ENCODE measurements around the gene RCAN3.
A peak's percentile ranks its signal among the peaks of the same experiment; 100 is the strongest.

The RCAN3 gene

DNA sequence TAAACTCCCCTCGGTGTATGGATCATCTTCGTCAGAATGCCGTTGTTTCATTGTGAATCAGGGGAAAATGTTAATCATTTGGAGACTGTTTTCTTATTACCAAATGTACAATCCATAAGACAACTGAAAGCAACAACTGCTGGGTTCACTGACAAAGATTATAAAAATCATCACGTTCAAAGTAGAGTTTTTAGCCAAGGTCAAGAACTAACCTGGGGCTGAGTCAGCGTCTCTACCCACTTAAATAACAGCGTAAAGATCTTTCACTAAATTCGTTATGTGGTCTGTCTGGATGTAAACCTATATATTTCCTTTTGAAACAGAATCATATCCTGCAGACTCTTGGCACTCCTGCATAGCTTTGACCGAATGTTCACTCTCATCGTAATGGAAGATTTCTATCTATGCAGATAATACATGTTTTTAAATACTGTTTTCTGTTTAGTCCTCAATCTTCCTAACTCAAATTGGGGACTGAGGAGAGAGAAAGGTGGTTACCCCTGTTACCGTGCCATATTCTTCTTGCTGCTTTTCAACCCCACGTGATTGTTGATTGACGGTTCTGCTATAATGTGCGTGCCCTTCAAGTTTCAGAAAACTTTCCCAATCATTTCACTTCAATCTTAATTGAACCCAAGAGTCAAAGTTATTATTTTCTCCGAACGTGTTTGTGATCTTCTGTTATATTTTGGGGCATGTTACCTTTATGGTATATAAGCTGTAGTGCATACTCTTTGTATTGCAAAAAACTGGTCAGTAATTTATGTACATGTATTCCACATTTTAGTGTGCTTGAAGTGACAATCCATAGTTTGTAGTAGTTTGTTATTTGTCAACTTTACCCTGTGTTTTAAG, 37.6 kb downstream of the RCAN3 start:
- Histone ChIP-seq H3K9me3 (no peaks in the 10 kb centered on the region), H3K4me3 (no peak overlapping the region), H3K4me1 (peaks cover 0 to 4% (median 0%) of the 10 kb centered on the region in 4 donors), H3K36me3 (peaks cover 0 to 5% (median 0%) of the 10 kb centered on the region in 3 donors), H3K27ac (no peak overlapping the region), H3K27me3 (peaks cover 0 to 18% of the 10 kb centered on the region in 2 donors)
- DNase-seq, result no peak
- intact Hi-C loops (cut with DNase I; ENCODE audit: low total_unique reads), result no loop called here
- TF ChIP-seq, protein P1, sequence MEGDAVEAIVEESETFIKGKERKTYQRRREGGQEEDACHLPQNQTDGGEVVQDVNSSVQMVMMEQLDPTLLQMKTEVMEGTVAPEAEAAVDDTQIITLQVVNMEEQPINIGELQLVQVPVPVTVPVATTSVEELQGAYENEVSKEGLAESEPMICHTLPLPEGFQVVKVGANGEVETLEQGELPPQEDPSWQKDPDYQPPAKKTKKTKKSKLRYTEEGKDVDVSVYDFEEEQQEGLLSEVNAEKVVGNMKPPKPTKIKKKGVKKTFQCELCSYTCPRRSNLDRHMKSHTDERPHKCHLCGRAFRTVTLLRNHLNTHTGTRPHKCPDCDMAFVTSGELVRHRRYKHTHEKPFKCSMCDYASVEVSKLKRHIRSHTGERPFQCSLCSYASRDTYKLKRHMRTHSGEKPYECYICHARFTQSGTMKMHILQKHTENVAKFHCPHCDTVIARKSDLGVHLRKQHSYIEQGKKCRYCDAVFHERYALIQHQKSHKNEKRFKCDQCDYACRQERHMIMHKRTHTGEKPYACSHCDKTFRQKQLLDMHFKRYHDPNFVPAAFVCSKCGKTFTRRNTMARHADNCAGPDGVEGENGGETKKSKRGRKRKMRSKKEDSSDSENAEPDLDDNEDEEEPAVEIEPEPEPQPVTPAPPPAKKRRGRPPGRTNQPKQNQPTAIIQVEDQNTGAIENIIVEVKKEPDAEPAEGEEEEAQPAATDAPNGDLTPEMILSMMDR (IDR thresholded peaks at IDR 0.05), result no peak

DNA sequence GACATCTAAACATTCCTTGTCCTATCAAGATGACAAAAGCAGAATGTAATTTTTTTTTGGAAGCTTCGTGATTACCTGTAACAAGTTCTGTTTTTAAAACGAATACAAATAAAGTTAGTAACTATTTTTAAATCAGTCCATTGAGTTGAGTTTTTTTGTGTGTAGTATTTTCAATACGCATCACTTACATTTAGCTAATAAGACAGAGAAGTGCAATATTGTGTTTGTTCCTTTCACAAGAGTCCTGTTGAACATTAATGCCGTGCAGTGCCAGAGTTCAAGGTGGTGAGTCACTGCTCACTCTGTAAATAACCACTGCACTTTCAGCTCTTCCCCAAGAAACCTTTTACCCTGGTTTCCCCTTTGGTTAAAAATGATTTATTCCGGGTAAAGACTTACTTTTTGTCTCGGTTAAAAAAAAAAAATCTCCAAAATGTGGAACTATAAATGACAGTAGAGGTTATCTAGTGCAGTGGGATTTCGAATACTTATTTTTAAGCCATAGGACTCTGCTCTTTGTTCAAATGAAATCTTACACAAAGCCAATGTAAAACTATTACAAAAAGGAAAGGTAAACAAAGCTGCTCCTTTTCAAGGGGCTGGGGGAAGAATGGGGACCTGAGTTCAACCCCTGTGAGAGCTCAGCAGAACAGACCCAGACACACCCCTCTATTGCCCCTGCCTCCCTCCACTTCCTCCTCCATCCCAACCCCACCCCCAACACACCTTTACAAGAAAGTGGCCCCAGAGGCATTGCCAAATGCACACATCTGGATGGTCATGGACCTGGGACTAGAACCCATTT, 38.5 kb downstream of the RCAN3 start:
- no peak for DNase-seq
- Histone ChIP-seq H3K9me3 (no peaks in the 10 kb centered on the region), H3K27me3 (peaks cover 0 to 18% of the 10 kb centered on the region in 2 donors), H3K27ac (no peak overlapping the region), H3K36me3 (no peaks in the 10 kb centered on the region), H3K4me3 (no peak overlapping the region), H3K4me1 (peaks cover 0 to 4% (median 0%) of the 10 kb centered on the region in 4 donors)
- TF ChIP-seq, protein P1 (IDR thresholded peaks at IDR 0.05), result no peak
- intact Hi-C loops (cut with DNase I; ENCODE audit: low total_unique reads), result no loop called here

GRCh38 chr1:24541711-24542346, 39.2 kb downstream of the RCAN3 start:
- intact Hi-C loops (cut with DNase I; ENCODE audit: low total_unique reads), result no loop called here
- no peak overlapping the region for H3K27ac ChIP-seq
- H3K36me3 ChIP-seq, result no peaks in the 10 kb centered on the region
- peaks cover 0 to 19% of the 10 kb centered on the region in 2 donors for H3K27me3 ChIP-seq
- no peak for DNase-seq
- H3K4me3 ChIP-seq, result no peak overlapping the region
- TF ChIP-seq, protein P1 (IDR thresholded peaks at IDR 0.05), result peak in 1 of 2 experiments; percentile 14
- H3K9me3 ChIP-seq, result no peaks in the 10 kb centered on the region
- peaks cover 0 to 4% (median 0%) of the 10 kb centered on the region in 4 donors for H3K4me1 ChIP-seq

DNA sequence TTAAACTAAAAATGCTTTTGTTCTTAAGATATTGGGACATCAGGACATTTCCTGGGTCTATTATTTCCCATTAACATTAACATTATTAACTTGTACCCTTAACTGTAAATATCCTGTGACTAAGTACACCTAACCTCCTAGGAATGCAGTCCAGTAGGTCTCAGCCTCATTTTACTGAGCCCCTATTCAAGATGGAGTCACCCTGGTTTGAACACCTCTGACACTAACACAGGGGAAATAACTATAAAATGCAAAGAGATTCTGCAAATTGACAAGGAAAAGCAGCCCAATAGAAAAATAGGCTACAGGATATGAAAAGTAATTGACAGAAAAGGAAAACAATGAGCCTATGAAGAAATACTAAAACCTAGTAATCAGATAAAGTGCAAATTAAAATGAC, 41.6 kb downstream of the RCAN3 start:
- intact Hi-C loops (cut with DNase I; ENCODE audit: low total_unique reads), result no loop called here
- peaks cover 0 to 27% of the 10 kb centered on the region in 2 donors for H3K27me3 ChIP-seq
- H3K27ac ChIP-seq, result no peak overlapping the region
- H3K4me3 ChIP-seq, result no peak overlapping the region
- peaks cover 0 to 4% (median 0%) of the 10 kb centered on the region in 4 donors for H3K4me1 ChIP-seq
- no peaks in the 10 kb centered on the region for H3K36me3 ChIP-seq
- TF ChIP-seq, protein P1 (IDR thresholded peaks at IDR 0.05), result no peak
- no peaks in the 10 kb centered on the region for H3K9me3 ChIP-seq
- no peak for DNase-seq

DNA sequence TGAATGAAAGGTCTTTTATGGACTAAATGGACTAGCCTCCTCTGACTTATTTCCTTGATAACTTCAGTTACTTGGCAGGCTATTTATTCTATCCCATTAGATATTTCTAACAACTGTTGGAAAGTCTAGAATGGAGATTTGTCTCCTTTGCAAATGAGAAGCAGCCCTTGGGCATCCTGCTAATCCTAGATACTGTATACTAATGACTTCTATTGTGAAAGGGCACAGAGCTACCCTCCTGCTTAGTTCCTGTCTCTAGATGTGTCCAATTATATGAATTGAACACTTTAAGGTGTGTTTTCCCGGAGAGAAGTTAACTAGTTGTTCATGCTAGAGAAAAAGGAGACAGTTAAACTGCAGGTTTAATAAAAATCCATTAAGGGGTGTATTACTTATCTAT, 43.0 kb downstream of the RCAN3 start:
- Histone ChIP-seq H3K27me3 (peaks cover 0 to 37% of the 10 kb centered on the region in 2 donors), H3K9me3 (no peaks in the 10 kb centered on the region), H3K4me1 (peaks cover 0 to 4% (median 0%) of the 10 kb centered on the region in 4 donors), H3K4me3 (no peak overlapping the region), H3K27ac (no peak overlapping the region), H3K36me3 (no peaks in the 10 kb centered on the region)
- DNase-seq, result no peak
- TF ChIP-seq, protein P1 (IDR thresholded peaks at IDR 0.05), result no peak
- intact Hi-C loops (cut with DNase I; ENCODE audit: low total_unique reads), result no loop called here
